Suppressor macrophage (primary cell): ENCODE results near the gene ZNF654.
A peak's percentile ranks its signal among the peaks of the same experiment; 100 is the strongest.
"Not testable (repeated sequence)": the region's sequence is repeated elsewhere in the genome, so short reads cannot be mapped to it uniquely, and the experiment has no call there.

ENCODE experiments used
- DNase-seq, 4 experiments: peaks; one replicate each; pipeline ENCODE4 v3.0.0-alpha.2; 2020 to 2022
- total RNA-seq, 17 experiments: gene quantifications; one replicate each; lab custom pipeline; 2026; ENCODE audit warnings: mixed read lengths in 6 of 17, inconsistent platforms in 3 of 17; lab: John Stamatoyannopoulos, UW

Gene ZNF654
- 14.5 to 75.3 (median 34.4) reads per million in 17 experiments for total RNA-seq

GRCh38 chr3:88058581-88059379 is at the start of gene ZNF654, which contains the start of gene CGGBP1:
Gene ZNF654 (plus strand): TSS chr3:88059255. CDS start chr3:88059320, 65 bp downstream.
Gene CGGBP1 (minus strand): TSS chr3:88059005. CDS start chr3:88055976, 3,029 bp downstream.
- peak; percentile 99 to 100 (median 99) for DNase-seq

- no peak for DNase-seq
Observed at GRCh38 chr3:88010810-88011209, 48.2 kb upstream of the ZNF654 start.

- DNase-seq, result peak; percentile 49 to 69 (median 64)
Observed at GRCh38 chr3:88013592-88013991, 45.5 kb upstream of the ZNF654 start.

GRCh38 chr3:88015656-88016055 is 43.4 kb upstream of the ZNF654 start:
- DNase-seq, result not testable (repeated sequence)

GRCh38 chr3:88019024-88019423 is 40.0 kb upstream of the ZNF654 start:
- DNase-seq, result no peak

GRCh38 chr3:88025001-88025552 is 34.0 kb upstream of the ZNF654 start:
- no peak for DNase-seq

GRCh38 chr3:88028876-88029275 is 30.2 kb upstream of the ZNF654 start:
- no peak for DNase-seq

GRCh38 chr3:88030210-88030609 is 28.8 kb upstream of the ZNF654 start:
- DNase-seq, result peak in 1 of 4 experiments; percentile 8

GRCh38 chr3:88031642-88032077 is 27.4 kb upstream of the ZNF654 start:
- DNase-seq, result peak in 3 of 4 experiments; percentile 18 to 41 (median 20)

GRCh38 chr3:88032245-88032644 is 26.8 kb upstream of the ZNF654 start:
- no peak for DNase-seq

- DNase-seq, result peak in 3 of 4 experiments; percentile 26 to 52 (median 46)
Observed at GRCh38 chr3:88033079-88033478, 26.0 kb upstream of the ZNF654 start.

- peak in 1 of 4 experiments; percentile 27 for DNase-seq
Observed at GRCh38 chr3:88033808-88034207, 25.2 kb upstream of the ZNF654 start.

GRCh38 chr3:88034491-88035275 is 24.4 kb upstream of the ZNF654 start:
- DNase-seq, result no peak

- no peak for DNase-seq
Observed at GRCh38 chr3:88036221-88036620, 22.8 kb upstream of the ZNF654 start.

- peak; percentile 47 to 81 (median 58) for DNase-seq
Observed at GRCh38 chr3:88038566-88038965, 20.5 kb upstream of the ZNF654 start.

- DNase-seq, result no peak
Observed at GRCh38 chr3:88040529-88040928, 18.5 kb upstream of the ZNF654 start.

GRCh38 chr3:88041005-88041404 is 18.1 kb upstream of the ZNF654 start:
- no peak for DNase-seq

GRCh38 chr3:88044411-88044810 is 14.6 kb upstream of the ZNF654 start:
- DNase-seq, result no peak

GRCh38 chr3:88046766-88047165 is 12.3 kb upstream of the ZNF654 start:
- DNase-seq, result peak in 3 of 4 experiments; percentile 13 to 41 (median 38)

- DNase-seq, result peak in 1 of 4 experiments; percentile 5
Observed at GRCh38 chr3:88057630-88058305, 1.3 kb upstream of the ZNF654 start.

- DNase-seq, result no peak
Observed at GRCh38 chr3:88058306-88058580, 812 bp upstream of the ZNF654 start.

- peak in 2 of 4 experiments; percentile 8 to 25 for DNase-seq
Observed at GRCh38 chr3:88059380-88060170, 520 bp downstream of the ZNF654 start.
